HepG2 (cell line): ENCODE results near the gene KAT2A. TPM values are rescaled to one million over a fixed set of nuclear protein-coding genes. Genes with fewer than 3 reads are reported as not detected.

Experiments used
- RAD21 ChIP-seq: fragments of 450-650 bp; formaldehyde crosslinking; IDR thresholded peaks from 2 replicates; pipeline ENCODE4 v1.5.0; 2020; ENCODE audit warnings: mild to moderate bottlenecking
- SAP130 ChIP-seq: IDR thresholded peaks from 2 replicates; pipeline ENCODE4 v1.6.1; 2016; ENCODE audit warnings: low read depth
- XRCC5 ChIP-seq: fragments of 200-400 bp; formaldehyde crosslinking; optimal IDR thresholded peaks from 2 replicates; pipeline ENCODE3; 2017; ENCODE audit warnings: mild to moderate bottlenecking, low read length
- YEATS4 ChIP-seq: sonication (generic); formaldehyde crosslinking; IDR thresholded peaks from 2 replicates; pipeline ENCODE4 v1.4.0; 2020; ENCODE audit warnings: missing genetic modification reagents, borderline replicate concordance
- ZFY ChIP-seq: sonication (generic); formaldehyde crosslinking; IDR thresholded peaks from 2 replicates; pipeline ENCODE4 v1.4.0; 2020; ENCODE audit warnings: missing genetic modification reagents
- ZMAT3 ChIP-seq: sonication (generic); formaldehyde crosslinking; conservative IDR thresholded peaks from 2 replicates; pipeline ENCODE4 v1.7.0; 2021; ENCODE audit warnings: missing genetic modification reagents
- ZSCAN31 ChIP-seq: sonication (generic); formaldehyde crosslinking; IDR thresholded peaks from 2 replicates; pipeline ENCODE4 v1.5.0; 2020; ENCODE audit warnings: low read depth, mild to moderate bottlenecking, missing genetic modification reagents
- polyA plus RNA-seq, 8 experiments: library from polyadenylated mRNA; depleted of rRNA in 3 of 8; stranded (reverse) in 7 of 8; unstranded in 1 of 8; fragments of >200 nt; fragmentation: Illumina TruSeq in 4 of 8; extraction: Trizol in 4 of 8; gene quantifications; 2 replicates each; pipeline versions ENCODE4 v1.2.1 to v1.2.3, GENCODE V29; 2011 to 2016; ENCODE audit warnings: low read depth in 4 of 8, missing spikeins in 1 of 8, mixed read lengths in 1 of 8; ENCODE audit not compliant: insufficient read depth in 1 of 8
- total RNA-seq, 5 experiments: library from RNA; depleted of rRNA; stranded (reverse); fragments of >200 nt; fragmentation: Illumina TruSeq; extraction: Trizol; gene quantifications; 2 replicates each; pipeline ENCODE4 v1.2.3, GENCODE V29; 2016; ENCODE audit warnings: low read depth in 1 of 5
- TF ChIP-seq, protein P1 (sequence below): sonication (generic); formaldehyde crosslinking; IDR thresholded peaks from 2 replicates; pipeline ENCODE4 v1.4.0; 2020; ENCODE audit warnings: mild to moderate bottlenecking, low read depth, missing genetic modification reagents
- TF ChIP-seq, protein P2 (sequence below): sonication (generic); formaldehyde crosslinking; IDR thresholded peaks from 2 replicates; pipeline ENCODE4 v1.4.0; 2020; ENCODE audit warnings: mild to moderate bottlenecking, missing genetic modification reagents
- TF ChIP-seq, protein P3 (sequence below): IDR thresholded peaks from 2 replicates; pipeline ENCODE4 v1.6.1; 2012; ENCODE audit warnings: inconsistent platforms

Gene KAT2A
- total and polyA plus RNA-seq, 2 of the 13 experiments (the other 11 are each of a cell fraction or from before 2014, with no cell fraction given), result 29.1 to 90.4 TPM

DNA sequence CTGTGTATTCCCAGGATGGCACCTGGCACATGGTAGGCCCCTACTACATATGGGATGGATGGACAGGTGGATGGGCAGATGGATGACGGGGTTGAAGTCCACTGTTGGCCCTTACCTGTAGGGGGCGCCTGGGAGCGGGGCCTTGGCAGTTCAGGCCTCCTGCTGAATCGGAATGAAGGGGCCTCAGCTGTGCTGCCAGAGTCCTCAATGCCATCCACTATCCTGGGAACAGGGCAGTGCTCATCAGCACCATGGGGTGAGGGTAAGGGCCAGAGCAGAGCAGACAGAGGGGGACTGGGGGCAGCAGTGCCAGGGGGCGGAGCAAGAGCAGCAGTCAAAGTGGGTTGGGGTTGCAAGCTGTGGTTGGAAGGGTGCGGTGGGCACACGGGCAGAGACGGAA lies 41.9 kb upstream of the KAT2A start (continued):
- TF ChIP-seq, protein P1, sequence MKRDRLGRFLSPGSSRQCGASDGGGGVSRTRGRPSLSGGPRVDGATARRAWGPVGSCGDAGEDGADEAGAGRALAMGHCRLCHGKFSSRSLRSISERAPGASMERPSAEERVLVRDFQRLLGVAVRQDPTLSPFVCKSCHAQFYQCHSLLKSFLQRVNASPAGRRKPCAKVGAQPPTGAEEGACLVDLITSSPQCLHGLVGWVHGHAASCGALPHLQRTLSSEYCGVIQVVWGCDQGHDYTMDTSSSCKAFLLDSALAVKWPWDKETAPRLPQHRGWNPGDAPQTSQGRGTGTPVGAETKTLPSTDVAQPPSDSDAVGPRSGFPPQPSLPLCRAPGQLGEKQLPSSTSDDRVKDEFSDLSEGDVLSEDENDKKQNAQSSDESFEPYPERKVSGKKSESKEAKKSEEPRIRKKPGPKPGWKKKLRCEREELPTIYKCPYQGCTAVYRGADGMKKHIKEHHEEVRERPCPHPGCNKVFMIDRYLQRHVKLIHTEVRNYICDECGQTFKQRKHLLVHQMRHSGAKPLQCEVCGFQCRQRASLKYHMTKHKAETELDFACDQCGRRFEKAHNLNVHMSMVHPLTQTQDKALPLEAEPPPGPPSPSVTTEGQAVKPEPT (CRISPR knock-in tag), result no peak
- TF ChIP-seq XRCC5 (peak; percentile 69), YEATS4 (no peak), RAD21 (CRISPR knock-in tag) (peak; percentile 53; the same call in 1 of the 2 replicates), ZSCAN31 (CRISPR knock-in tag) (no peak), ZFY (CRISPR knock-in tag) (peak; percentile 55), ZMAT3 (no peak), SAP130 (0 out of 2 replicates have a peak, but pooled peaks have one; percentile 32)
- TF ChIP-seq, protein P2, sequence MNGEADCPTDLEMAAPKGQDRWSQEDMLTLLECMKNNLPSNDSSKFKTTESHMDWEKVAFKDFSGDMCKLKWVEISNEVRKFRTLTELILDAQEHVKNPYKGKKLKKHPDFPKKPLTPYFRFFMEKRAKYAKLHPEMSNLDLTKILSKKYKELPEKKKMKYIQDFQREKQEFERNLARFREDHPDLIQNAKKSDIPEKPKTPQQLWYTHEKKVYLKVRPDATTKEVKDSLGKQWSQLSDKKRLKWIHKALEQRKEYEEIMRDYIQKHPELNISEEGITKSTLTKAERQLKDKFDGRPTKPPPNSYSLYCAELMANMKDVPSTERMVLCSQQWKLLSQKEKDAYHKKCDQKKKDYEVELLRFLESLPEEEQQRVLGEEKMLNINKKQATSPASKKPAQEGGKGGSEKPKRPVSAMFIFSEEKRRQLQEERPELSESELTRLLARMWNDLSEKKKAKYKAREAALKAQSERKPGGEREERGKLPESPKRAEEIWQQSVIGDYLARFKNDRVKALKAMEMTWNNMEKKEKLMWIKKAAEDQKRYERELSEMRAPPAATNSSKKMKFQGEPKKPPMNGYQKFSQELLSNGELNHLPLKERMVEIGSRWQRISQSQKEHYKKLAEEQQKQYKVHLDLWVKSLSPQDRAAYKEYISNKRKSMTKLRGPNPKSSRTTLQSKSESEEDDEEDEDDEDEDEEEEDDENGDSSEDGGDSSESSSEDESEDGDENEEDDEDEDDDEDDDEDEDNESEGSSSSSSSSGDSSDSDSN (CRISPR knock-in tag), result 0 out of 2 replicates have a peak, but pooled peaks have one; percentile 25
- TF ChIP-seq, protein P3, sequence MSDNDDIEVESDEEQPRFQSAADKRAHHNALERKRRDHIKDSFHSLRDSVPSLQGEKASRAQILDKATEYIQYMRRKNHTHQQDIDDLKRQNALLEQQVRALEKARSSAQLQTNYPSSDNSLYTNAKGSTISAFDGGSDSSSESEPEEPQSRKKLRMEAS, result peak; percentile 26; the same call in 1 of the 2 replicates
